Activated CD4-positive, CD25-positive, alpha-beta regulatory T cell treated with anti-CD3 and anti-CD28 coated beads, Interleukin-2, amount 50 U/mL, for 24 hours (primary cell): ENCODE data around the gene SLC5A6.

Experiments used
- ATAC-seq, 2 donors: fragments of 150-1000 bp; cut with Tn5 transposase; one replicate each; pipeline ENCODE4 v1.10.0; 2021; ENCODE audit warnings: mild to moderate bottlenecking in 1 of 2, moderate library complexity in 1 of 2

Gene SLC5A6

GRCh38 chr2:27211943-27212625 is at the start of gene SLC5A6, which contains the start of gene ATRAID:
Gene SLC5A6 (minus strand): TSS chr2:27212268. CDS start chr2:27207650, 4,618 bp downstream.
Gene ATRAID (plus strand): TSS chr2:27212041. CDS start chr2:27212369, 328 bp downstream.
- ATAC-seq, result peak; percentile 89 to 90

GRCh38 chr2:27261241-27261925 is 49.3 kb upstream of the SLC5A6 start:
- ATAC-seq, result no peak

- no peak for ATAC-seq
Measured at GRCh38 chr2:27258051-27258450, 46.0 kb upstream of the SLC5A6 start.

GRCh38 chr2:27256855-27257454 is 44.9 kb upstream of the SLC5A6 start:
- ATAC-seq, result no peak

GRCh38 chr2:27255660-27256059 is 43.6 kb upstream of the SLC5A6 start:
- ATAC-seq, result no peak

GRCh38 chr2:27255187-27255586 is 43.1 kb upstream of the SLC5A6 start:
- ATAC-seq, result no peak

- no peak for ATAC-seq
Measured at GRCh38 chr2:27251766-27252165, 39.7 kb upstream of the SLC5A6 start.

GRCh38 chr2:27250652-27251379 is 38.7 kb upstream of the SLC5A6 start:
- no peak for ATAC-seq

- ATAC-seq, result peak; percentile 25 to 56
Measured at GRCh38 chr2:27249891-27250651, 38.0 kb upstream of the SLC5A6 start.

GRCh38 chr2:27249159-27249890 is 37.3 kb upstream of the SLC5A6 start:
- no peak for ATAC-seq

GRCh38 chr2:27247893-27248292 is 35.8 kb upstream of the SLC5A6 start:
- ATAC-seq, result no peak

GRCh38 chr2:27245626-27246025 is 33.6 kb upstream of the SLC5A6 start:
- ATAC-seq, result no peak

- ATAC-seq, result no peak
Measured at GRCh38 chr2:27245116-27245515, 33.0 kb upstream of the SLC5A6 start.

- no peak for ATAC-seq
Measured at GRCh38 chr2:27243391-27244130, 31.5 kb upstream of the SLC5A6 start.

- no peak for ATAC-seq
Measured at GRCh38 chr2:27242614-27242951, 30.5 kb upstream of the SLC5A6 start.

- no peak for ATAC-seq
Measured at GRCh38 chr2:27241761-27242613, 29.9 kb upstream of the SLC5A6 start.

GRCh38 chr2:27240406-27240805 is 28.3 kb upstream of the SLC5A6 start:
- no peak for ATAC-seq

GRCh38 chr2:27238976-27239375 is 26.9 kb upstream of the SLC5A6 start:
- ATAC-seq, result no peak

GRCh38 chr2:27237341-27237945 is 25.4 kb upstream of the SLC5A6 start:
- ATAC-seq, result no peak

- no peak for ATAC-seq
Measured at GRCh38 chr2:27236626-27237025, 24.6 kb upstream of the SLC5A6 start.
